ENCODE measurements around the gene PFN2. TPM values are rescaled to one million over a fixed set of nuclear protein-coding genes. Genes with fewer than 3 reads are reported as not detected.
"Not testable (repeated sequence)": the region's sequence is repeated elsewhere in the genome, so short reads cannot be mapped to it uniquely, and the experiment has no call there.

Gene PFN2
- total and polyA plus RNA-seq, 3 experiments from 2014 or later, result 2.7 to 5.3 (median 3.4) TPM

GRCh38 chr3:149949181-149949580 lies 21.5 kb downstream of the PFN2 start:
- no peaks in the 10 kb centered on the region for H3K9me3 ChIP-seq (ENCODE audit: low read length)
- H3K4me3 Mint-ChIP-seq, result no peak overlapping the region
- CTCF ChIA-PET, result no interaction called here
- no peaks in the 10 kb centered on the region for H3K27me3 Mint-ChIP-seq
- no peaks in the 10 kb centered on the region for H3K27me3 ChIP-seq (ENCODE audit: insufficient read depth, low read length, poor library complexity, severe bottlenecking)
- H3K27ac ChIP-seq (ENCODE audit: low read depth, low read length), result no peak overlapping the region
- peaks cover 4 to 33% (median 10%) of the 10 kb centered on the region in 3 donors for H3K36me3 Mint-ChIP-seq
- peaks cover under 1% of the 10 kb centered on the region for H3K4me1 ChIP-seq (ENCODE audit: insufficient read depth, low read length)
- H3K4me1 Mint-ChIP-seq, result peaks cover 29 to 54% (median 52%) of the 10 kb centered on the region in 3 donors
- POLR2A ChIA-PET, result no interaction called here
- H3K36me3 ChIP-seq (ENCODE audit: insufficient read depth, low read length), result no peaks in the 10 kb centered on the region
- H3K27ac Mint-ChIP-seq, result peak overlapping the region in 1 of 8 donors; percentile 26
- no peak overlapping the region for H3K4me3 ChIP-seq (ENCODE audit: low read length)
- no peak for DNase-seq
- peaks cover 0 to 3% (median 0%) of the 10 kb centered on the region in 5 donors for H3K9me3 Mint-ChIP-seq

DNA sequence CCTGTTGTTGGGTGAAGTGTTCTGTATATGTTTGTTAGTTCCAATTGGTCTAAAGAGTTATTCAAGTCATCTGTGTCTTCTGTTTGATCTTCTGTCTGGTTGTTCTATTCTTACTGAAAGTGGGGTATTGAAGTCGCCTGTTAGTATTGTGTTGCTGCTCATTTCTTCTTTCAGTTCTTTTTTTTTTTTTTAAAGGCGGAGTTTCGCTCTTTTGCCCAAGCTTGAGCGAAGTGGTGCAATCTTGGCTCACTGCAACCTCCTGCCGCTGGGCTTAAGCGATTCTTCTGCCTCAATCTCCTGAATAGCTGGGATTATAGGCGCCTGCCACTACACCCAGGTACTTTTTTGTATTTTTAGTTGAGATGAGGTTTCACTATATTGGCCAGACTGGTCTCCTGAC lies 23.5 kb downstream of the PFN2 start:
- Mint-ChIP-seq H3K9me3 (peaks cover 0 to 8% (median 2%) of the 10 kb centered on the region in 5 donors), H3K27me3 (no peaks in the 10 kb centered on the region), H3K27ac (no peak overlapping the region), H3K4me3 (no peak overlapping the region), H3K4me1 (peaks cover 20 to 48% (median 47%) of the 10 kb centered on the region in 3 donors), H3K36me3 (peaks cover 15 to 47% (median 21%) of the 10 kb centered on the region in 3 donors)
- Histone ChIP-seq H3K4me3 (ENCODE audit: low read length) (no peak overlapping the region), H3K4me1 (ENCODE audit: insufficient read depth, low read length) (no peaks in the 10 kb centered on the region), H3K36me3 (ENCODE audit: insufficient read depth, low read length) (no peaks in the 10 kb centered on the region), H3K27me3 (ENCODE audit: insufficient read depth, low read length, poor library complexity, severe bottlenecking) (no peaks in the 10 kb centered on the region), H3K27ac (ENCODE audit: low read depth, low read length) (no peak overlapping the region), H3K9me3 (ENCODE audit: low read length) (no peaks in the 10 kb centered on the region)
- ChIA-PET CTCF (interaction anchor here (2.5 kb wide), 1 partner anchor 9 kb away, joined by 6 read pairs; no protein-coding TSS in a partner anchor), POLR2A (no interaction called here)
- DNase-seq, result no peak

DNA sequence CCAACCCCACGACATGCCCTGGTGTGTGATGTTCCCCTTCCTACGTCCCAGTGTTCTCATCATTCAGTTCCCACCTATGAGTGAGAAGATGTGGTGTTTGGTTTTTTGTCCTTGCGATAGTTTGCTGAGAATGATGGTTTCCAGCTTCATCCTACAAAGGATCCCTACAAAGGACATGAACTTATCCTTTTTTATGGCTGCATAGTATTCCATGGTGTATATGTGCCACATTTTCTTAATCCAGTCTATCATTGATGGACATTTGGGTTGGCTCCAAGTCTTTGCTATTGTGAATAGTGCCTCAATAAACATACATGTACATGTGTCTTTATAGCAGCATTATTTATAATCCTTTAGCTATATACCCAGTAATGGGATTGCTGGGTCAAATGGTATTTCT lies 26.7 kb downstream of the PFN2 start:
- CTCF ChIA-PET; H3K9me3 ChIP-seq (ENCODE audit: low read length); H3K9me3 Mint-ChIP-seq; H3K4me3 ChIP-seq (ENCODE audit: low read length); H3K4me3 Mint-ChIP-seq; POLR2A ChIA-PET; DNase-seq; H3K36me3 ChIP-seq (ENCODE audit: insufficient read depth, low read length); H3K27ac ChIP-seq (ENCODE audit: low read depth, low read length); H3K27me3 Mint-ChIP-seq; H3K27me3 ChIP-seq (ENCODE audit: insufficient read depth, low read length, poor library complexity, severe bottlenecking); H3K4me1 ChIP-seq (ENCODE audit: insufficient read depth, low read length); H3K27ac Mint-ChIP-seq: not testable (repeated sequence)
- Mint-ChIP-seq H3K4me1 (peaks cover 24 to 41% (median 32%) of the 10 kb centered on the region in 3 donors), H3K36me3 (peaks cover 19 to 41% (median 25%) of the 10 kb centered on the region in 3 donors)

DNA sequence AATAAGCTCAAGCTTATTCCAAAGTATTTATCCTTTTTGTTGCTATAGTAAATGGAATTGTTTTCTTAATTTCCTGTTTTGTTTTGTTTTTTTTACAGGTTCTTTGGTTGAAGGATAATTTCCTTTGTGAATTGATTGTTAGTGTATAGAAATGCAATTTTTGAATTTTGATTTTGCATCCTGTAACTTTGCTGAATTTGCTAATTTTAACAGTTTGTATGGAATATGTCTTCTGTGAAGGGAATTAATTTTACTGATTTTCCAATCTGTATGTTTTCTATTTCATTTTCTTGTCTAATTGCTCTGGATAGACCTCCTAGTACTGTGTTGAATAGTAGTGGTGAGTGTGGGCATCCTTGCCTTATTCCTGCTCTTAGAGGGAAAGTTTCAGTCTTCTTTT lies 28.3 kb downstream of the PFN2 start:
- Histone ChIP-seq H3K9me3 (ENCODE audit: low read length) (no peaks in the 10 kb centered on the region), H3K36me3 (ENCODE audit: insufficient read depth, low read length) (no peaks in the 10 kb centered on the region), H3K4me1 (ENCODE audit: insufficient read depth, low read length) (no peaks in the 10 kb centered on the region), H3K27me3 (ENCODE audit: insufficient read depth, low read length, poor library complexity, severe bottlenecking) (no peaks in the 10 kb centered on the region), H3K4me3 (ENCODE audit: low read length) (no peak overlapping the region), H3K27ac (ENCODE audit: low read depth, low read length) (no peak overlapping the region)
- Mint-ChIP-seq H3K9me3 (peaks cover 0 to 8% (median 2%) of the 10 kb centered on the region in 5 donors), H3K4me1 (peaks cover 22 to 43% (median 38%) of the 10 kb centered on the region in 3 donors), H3K36me3 (peaks cover 13 to 40% (median 21%) of the 10 kb centered on the region in 3 donors), H3K27me3 (no peaks in the 10 kb centered on the region), H3K4me3 (no peak overlapping the region), H3K27ac (no peak overlapping the region)
- CTCF ChIA-PET, result no interaction called here
- POLR2A ChIA-PET, result no interaction called here
- no peak for DNase-seq

GRCh38 chr3:149941946-149942345 lies 28.7 kb downstream of the PFN2 start:
- ChIA-PET CTCF (no interaction called here), POLR2A (no interaction called here)
- H3K27ac ChIP-seq (ENCODE audit: low read depth, low read length), result no peak overlapping the region
- Mint-ChIP-seq H3K27ac (no peak overlapping the region), H3K36me3 (peaks cover 11 to 40% (median 21%) of the 10 kb centered on the region in 3 donors), H3K9me3 (peaks cover 0 to 8% (median 2%) of the 10 kb centered on the region in 5 donors), H3K27me3 (no peaks in the 10 kb centered on the region), H3K4me1 (peaks cover 22 to 45% (median 40%) of the 10 kb centered on the region in 3 donors), H3K4me3 (no peak overlapping the region)
- peaks cover under 1% of the 10 kb centered on the region for H3K4me1 ChIP-seq (ENCODE audit: insufficient read depth, low read length)
- no peaks in the 10 kb centered on the region for H3K27me3 ChIP-seq (ENCODE audit: insufficient read depth, low read length, poor library complexity, severe bottlenecking)
- H3K4me3 ChIP-seq (ENCODE audit: low read length), result no peak overlapping the region
- DNase-seq, result no peak
- no peaks in the 10 kb centered on the region for H3K36me3 ChIP-seq (ENCODE audit: insufficient read depth, low read length)
- no peaks in the 10 kb centered on the region for H3K9me3 ChIP-seq (ENCODE audit: low read length)

GRCh38 chr3:149941186-149941585 lies 29.5 kb downstream of the PFN2 start:
- Mint-ChIP-seq H3K27me3 (no peaks in the 10 kb centered on the region), H3K4me3 (no peak overlapping the region), H3K4me1 (peaks cover 20 to 44% (median 40%) of the 10 kb centered on the region in 3 donors), H3K9me3 (peaks cover 0 to 8% (median 2%) of the 10 kb centered on the region in 5 donors), H3K27ac (no peak overlapping the region), H3K36me3 (peaks cover 11 to 35% (median 21%) of the 10 kb centered on the region in 3 donors)
- ChIA-PET CTCF (no interaction called here), POLR2A (no interaction called here)
- no peaks in the 10 kb centered on the region for H3K9me3 ChIP-seq (ENCODE audit: low read length)
- peaks cover 4% of the 10 kb centered on the region for H3K4me1 ChIP-seq (ENCODE audit: insufficient read depth, low read length)
- DNase-seq, result no peak
- no peaks in the 10 kb centered on the region for H3K36me3 ChIP-seq (ENCODE audit: insufficient read depth, low read length)
- no peak overlapping the region for H3K27ac ChIP-seq (ENCODE audit: low read depth, low read length)
- no peak overlapping the region for H3K4me3 ChIP-seq (ENCODE audit: low read length)
- H3K27me3 ChIP-seq (ENCODE audit: insufficient read depth, low read length, poor library complexity, severe bottlenecking), result no peaks in the 10 kb centered on the region

- H3K27me3 ChIP-seq (ENCODE audit: insufficient read depth, low read length, poor library complexity, severe bottlenecking); H3K9me3 Mint-ChIP-seq; H3K36me3 ChIP-seq (ENCODE audit: insufficient read depth, low read length); H3K27ac Mint-ChIP-seq; H3K27ac ChIP-seq (ENCODE audit: low read depth, low read length); H3K4me3 ChIP-seq (ENCODE audit: low read length); DNase-seq; H3K4me3 Mint-ChIP-seq; H3K27me3 Mint-ChIP-seq; H3K9me3 ChIP-seq (ENCODE audit: low read length); H3K4me1 ChIP-seq (ENCODE audit: insufficient read depth, low read length); POLR2A ChIA-PET: not testable (repeated sequence)
- Mint-ChIP-seq H3K4me1 (peaks cover 19 to 52% (median 43%) of the 10 kb centered on the region in 3 donors), H3K36me3 (peaks cover 13 to 39% (median 17%) of the 10 kb centered on the region in 3 donors)
- CTCF ChIA-PET, result interaction anchor here (1.6 to 1.9 kb wide), 2 partner anchors 7 to 246 kb away, joined by 4 to 6 read pairs; no protein-coding TSS in a partner anchor
Measured at GRCh38 chr3:149938392-149939055, 32.2 kb downstream of the PFN2 start.

DNA sequence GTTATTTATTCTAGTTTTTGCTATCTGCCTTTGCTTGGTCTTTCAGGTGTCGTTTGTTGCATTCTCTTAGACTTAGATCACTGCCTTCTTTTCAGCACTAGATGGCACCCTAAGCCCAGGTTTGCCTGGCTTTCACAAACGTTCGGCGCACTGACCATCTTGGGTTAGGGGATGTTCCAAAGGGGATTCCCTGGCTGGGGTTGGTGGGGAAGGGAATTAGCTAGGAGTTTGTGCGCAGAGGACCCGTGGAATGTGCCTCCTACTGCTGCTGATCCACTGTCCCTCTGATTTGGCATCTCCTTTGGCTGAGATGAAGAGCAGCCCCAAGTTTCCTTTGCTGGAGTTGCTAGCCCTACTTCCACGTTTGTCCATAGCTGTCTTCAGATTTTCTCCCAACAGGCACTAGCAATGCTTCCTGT lies 33.9 kb downstream of the PFN2 start:
- H3K27me3 Mint-ChIP-seq, result no peaks in the 10 kb centered on the region

More for the DNA sequence above, 33.9 kb downstream of the PFN2 start:
- Mint-ChIP-seq H3K9me3 (no peaks in the 10 kb centered on the region), H3K27ac (peak overlapping the region in 1 of 8 donors; percentile 2), H3K36me3 (peaks cover 9 to 35% (median 13%) of the 10 kb centered on the region in 3 donors), H3K4me1 (peaks cover 19 to 42% (median 40%) of the 10 kb centered on the region in 3 donors), H3K4me3 (peak overlapping the region in 1 of 7 donors; percentile 57)
- Histone ChIP-seq H3K27me3 (ENCODE audit: insufficient read depth, low read length, poor library complexity, severe bottlenecking) (no peaks in the 10 kb centered on the region), H3K4me3 (ENCODE audit: low read length) (no peak overlapping the region), H3K4me1 (ENCODE audit: insufficient read depth, low read length) (peaks cover 4% of the 10 kb centered on the region), H3K27ac (ENCODE audit: low read depth, low read length) (no peak overlapping the region), H3K36me3 (ENCODE audit: insufficient read depth, low read length) (no peaks in the 10 kb centered on the region), H3K9me3 (ENCODE audit: low read length) (no peaks in the 10 kb centered on the region)
- POLR2A ChIA-PET, result no interaction called here
- DNase-seq, result peak; percentile 6 to 53 (median 18)
- CTCF ChIA-PET, result interaction anchor here (0.6 to 2.4 kb wide), 10 partner anchors 9 to 1053 kb away, joined by 3 to 10 read pairs (median 4); no protein-coding TSS in a partner anchor
